ENCODE results near the gene SNX24. TPM values are rescaled to one million over a fixed set of nuclear protein-coding genes. Genes with fewer than 3 reads are reported as not detected.
"Not testable (repeated sequence)": the region's sequence is repeated elsewhere in the genome, so short reads cannot be mapped to it uniquely, and the experiment has no call there.

The SNX24 gene
- total RNA-seq, 1 donor from 2014 or later: 16.0 TPM

GRCh38 chr5:122967625-122968024 is 122.2 kb downstream of the SNX24 start:
- Histone ChIP-seq H3K9me3 (replicated peaks) (no peaks in the 10 kb centered on the region), H3K4me3 (no peak overlapping the region), H3K27me3 (ENCODE audit: low read depth) (no peaks in the 10 kb centered on the region), H3K36me3 (no peaks in the 10 kb centered on the region), H3K4me1 (no peaks in the 10 kb centered on the region), H3K27ac (replicated peaks) (no peak overlapping the region)
- intact Hi-C loops (cut with micrococcal nuclease): no loop called here
- no peak for DNase-seq
- TF ChIP-seq CTCF (IDR thresholded peaks at IDR 0.05; ENCODE audit: borderline replicate concordance): no peak

- H3K27me3 ChIP-seq (ENCODE audit: low read depth); H3K4me1 ChIP-seq; H3K27ac ChIP-seq (replicated peaks); H3K9me3 ChIP-seq (replicated peaks); intact Hi-C loops (cut with micrococcal nuclease); H3K4me3 ChIP-seq; DNase-seq; H3K36me3 ChIP-seq: not testable (repeated sequence)
These were observed 122.6 kb downstream of the SNX24 start for GRCh38 chr5:122968056-122968455.

- intact Hi-C loops (cut with micrococcal nuclease): no loop called here
- H3K36me3 ChIP-seq: no peaks in the 10 kb centered on the region
- H3K27me3 ChIP-seq (ENCODE audit: low read depth): no peaks in the 10 kb centered on the region
- TF ChIP-seq CTCF (IDR thresholded peaks at IDR 0.05; ENCODE audit: borderline replicate concordance): no peak
- no peak overlapping the region for H3K4me3 ChIP-seq
- no peaks in the 10 kb centered on the region for H3K4me1 ChIP-seq
- DNase-seq: no peak
- H3K9me3 ChIP-seq (replicated peaks): no peaks in the 10 kb centered on the region
- H3K27ac ChIP-seq (replicated peaks): no peak overlapping the region
These were observed 125.9 kb downstream of the SNX24 start for GRCh38 chr5:122971333-122971732.

- no peaks in the 10 kb centered on the region for H3K9me3 ChIP-seq (replicated peaks)
- no peaks in the 10 kb centered on the region for H3K36me3 ChIP-seq
- intact Hi-C loops (cut with micrococcal nuclease): no loop called here
- H3K4me3 ChIP-seq: no peak overlapping the region
- no peak for TF ChIP-seq CTCF (IDR thresholded peaks at IDR 0.05; ENCODE audit: borderline replicate concordance)
- H3K27me3 ChIP-seq (ENCODE audit: low read depth): no peaks in the 10 kb centered on the region
- no peak for DNase-seq
- H3K27ac ChIP-seq (replicated peaks): no peak overlapping the region
- no peaks in the 10 kb centered on the region for H3K4me1 ChIP-seq
These were observed 127.5 kb downstream of the SNX24 start for GRCh38 chr5:122972877-122973276.

- H3K9me3 ChIP-seq (replicated peaks); H3K27me3 ChIP-seq (ENCODE audit: low read depth): not testable (repeated sequence)
These were observed 128.3 kb downstream of the SNX24 start for GRCh38 chr5:122973759-122974158.

GRCh38 chr5:122974251-122974650 is 128.8 kb downstream of the SNX24 start:
- H3K27me3 ChIP-seq (ENCODE audit: low read depth); intact Hi-C loops (cut with micrococcal nuclease); DNase-seq: not testable (repeated sequence)

More at GRCh38 chr5:122973759-122974158, 128.3 kb downstream of the SNX24 start:
- H3K4me3 ChIP-seq; DNase-seq; H3K36me3 ChIP-seq; H3K27ac ChIP-seq (replicated peaks); H3K4me1 ChIP-seq; intact Hi-C loops (cut with micrococcal nuclease): not testable (repeated sequence)

GRCh38 chr5:122977319-122977718 is 131.9 kb downstream of the SNX24 start:
- Histone ChIP-seq H3K4me3 (no peak overlapping the region), H3K27ac (replicated peaks) (no peak overlapping the region), H3K4me1 (no peaks in the 10 kb centered on the region), H3K27me3 (ENCODE audit: low read depth) (no peaks in the 10 kb centered on the region), H3K36me3 (no peaks in the 10 kb centered on the region), H3K9me3 (replicated peaks) (no peaks in the 10 kb centered on the region)
- intact Hi-C loops (cut with micrococcal nuclease): no loop called here
- TF ChIP-seq CTCF (IDR thresholded peaks at IDR 0.05; ENCODE audit: borderline replicate concordance): no peak
- no peak for DNase-seq

More at GRCh38 chr5:122974251-122974650, 128.8 kb downstream of the SNX24 start:
- H3K36me3 ChIP-seq; H3K9me3 ChIP-seq (replicated peaks); H3K4me3 ChIP-seq; H3K4me1 ChIP-seq; H3K27ac ChIP-seq (replicated peaks): not testable (repeated sequence)

Measured in left ventricle myocardium inferior (tissue), 1 donor.